OCI-LY7 (cell line): ENCODE measurements around the gene ADPGK. TPM values are rescaled to one million over a fixed set of nuclear protein-coding genes. Genes with fewer than 3 reads are reported as not detected.
"Not testable (repeated sequence)": the region's sequence is repeated elsewhere in the genome, so short reads cannot be mapped to it uniquely, and the experiment has no call there.

Experiments used
- BruUV-seq: library from RNA; stranded (reverse); fragments of 400-500 nt; replicated peaks from 2 replicates; lab custom pipeline; 2021; lab: Mats Ljungman, UMichigan
- CTCF ChIA-PET: fragments of 300-600 bp; sonication (Branson Sonifier 250); formaldehyde crosslinking; loops from one replicate; lab custom pipeline; 2022; ENCODE audit warnings: antibody characterized with exemption; ENCODE audit not compliant: unreplicated experiment; lab: Charles Lee
- POLR2A ChIA-PET: fragments of 300-600 bp; sonication (Branson Sonifier 250); formaldehyde crosslinking; loops from one replicate; lab custom pipeline; 2022; ENCODE audit warnings: antibody characterized with exemption; lab: Charles Lee
- DNase-seq: peaks from one replicate; pipeline ENCODE4 v3.0.0-alpha.2; 2015; ENCODE audit warnings: low spot score
- H2AFZ ChIP-seq: fragments of 200-600 bp; sonication (generic), shearing (Covaris generic); 2 replicates; pipeline ENCODE4 v1.6.1; 2014; ENCODE audit warnings: mild to moderate bottlenecking, antibody characterized with exemption, low read length, moderate library complexity
- H3K27ac ChIP-seq: fragments of 200-600 bp; sonication (generic); 2 replicates; pipeline ENCODE4 v1.5.1; 2014; ENCODE audit warnings: mixed run types, low read depth, mild to moderate bottlenecking, moderate library complexity, low read length, inconsistent platforms; ENCODE audit not compliant: poor library complexity, severe bottlenecking
- H3K36me3 ChIP-seq: fragments of 200-600 bp; sonication (generic); 2 replicates; pipeline ENCODE4 v1.6.1; 2014; ENCODE audit warnings: mild to moderate bottlenecking, antibody characterized with exemption, low read length, moderate library complexity, mixed read lengths; ENCODE audit not compliant: insufficient read depth
- H3K4me1 ChIP-seq: fragments of 200-600 bp; sonication (generic); 2 replicates; pipeline ENCODE4 v1.5.1; 2014; ENCODE audit warnings: mild to moderate bottlenecking, low read length; ENCODE audit not compliant: insufficient read depth, poor library complexity, severe bottlenecking
- H3K4me2 ChIP-seq: fragments of 200-600 bp; sonication (generic); 2 replicates; pipeline ENCODE4 v1.6.1; 2014; ENCODE audit warnings: mild to moderate bottlenecking, low read length
- H3K4me3 ChIP-seq: fragments of 200-600 bp; sonication (generic); 2 replicates; pipeline ENCODE4 v1.5.1; 2014; ENCODE audit warnings: mild to moderate bottlenecking, low read depth, low read length; ENCODE audit not compliant: poor library complexity, severe bottlenecking
- H3K79me2 ChIP-seq: fragments of 200-600 bp; sonication (generic); 2 replicates; pipeline ENCODE4 v1.6.1; 2016; ENCODE audit warnings: low read depth, mild to moderate bottlenecking, low read length, moderate library complexity, mixed read lengths; ENCODE audit not compliant: insufficient read depth
- H3K9me2 ChIP-seq: fragments of 200-600 bp; sonication (generic); 2 replicates; pipeline ENCODE4 v1.6.1; 2016; ENCODE audit warnings: mild to moderate bottlenecking, low read length, mixed read lengths; ENCODE audit not compliant: insufficient read depth
- H3K9me3 ChIP-seq: fragments of 200-600 bp; sonication (generic); 2 replicates; pipeline ENCODE4 v1.6.1; 2014; ENCODE audit warnings: mild to moderate bottlenecking, mixed run types, low read length, mixed read lengths
- H4K20me1 ChIP-seq: fragments of 200-600 bp; sonication (generic); 2 replicates; pipeline ENCODE4 v1.6.1; 2014; ENCODE audit warnings: mild to moderate bottlenecking, antibody characterized with exemption, low read length, moderate library complexity, mixed read lengths; ENCODE audit not compliant: insufficient read depth
- EZH2phosphoT487 ChIP-seq: fragments of 200-600 bp; sonication (generic); IDR thresholded peaks from 2 replicates; pipeline ENCODE4 v1.6.1; 2018; ENCODE audit warnings: low read depth, borderline replicate concordance, mild to moderate bottlenecking, mixed run types, antibody characterized with exemption, low read length, moderate library complexity, mixed read lengths
- intact Hi-C: fragments of 100-400 bp; cut with micrococcal nuclease; formaldehyde crosslinking; loops from one replicate; pipeline ENCODE4 v1.10.0; 2022; ENCODE audit not compliant: unreplicated experiment
- total RNA-seq, 2 experiments: library from RNA; depleted of rRNA in 1 of 2; stranded (reverse); fragments of >200 nt in 1 of 2; shearing (Covaris generic) in 1 of 2; gene quantifications; 2 replicates each; pipeline ENCODE4 v1.2.3, GENCODE V29; 2014 to 2022
- TF ChIP-seq, protein P1 (sequence below): fragments of 200-600 bp; sonication (generic); conservative IDR thresholded peaks from 2 replicates; pipeline ENCODE4 v1.5.1; 2014; ENCODE audit warnings: mild to moderate bottlenecking, antibody characterized with exemption, low read length, moderate library complexity, mixed read lengths

The ADPGK gene
- total RNA-seq, 2 experiments from 2014 or later: 74.9 to 86.8 TPM

- Histone ChIP-seq H3K36me3 (no peaks in the 10 kb centered on the region; the same call in 1 of the 2 replicates), H4K20me1 (no peaks in the 10 kb centered on the region), H3K4me3 (no peak overlapping the region), H3K4me1 (no peaks in the 10 kb centered on the region), H3K9me2 (no peaks in the 10 kb centered on the region), H3K27ac (no peak overlapping the region), H3K9me3 (no peaks in the 10 kb centered on the region), H3K4me2 (no peak overlapping the region), H2AFZ (no peak overlapping the region), H3K79me2 (no peaks in the 10 kb centered on the region)
- CTCF ChIA-PET: no interaction called here
- POLR2A ChIA-PET: no interaction called here
- intact Hi-C loops: loop anchor here (10.0 kb wide), 1 partner anchor 169 kb away; no protein-coding TSS in a partner anchor
- TF ChIP-seq, protein P1, sequence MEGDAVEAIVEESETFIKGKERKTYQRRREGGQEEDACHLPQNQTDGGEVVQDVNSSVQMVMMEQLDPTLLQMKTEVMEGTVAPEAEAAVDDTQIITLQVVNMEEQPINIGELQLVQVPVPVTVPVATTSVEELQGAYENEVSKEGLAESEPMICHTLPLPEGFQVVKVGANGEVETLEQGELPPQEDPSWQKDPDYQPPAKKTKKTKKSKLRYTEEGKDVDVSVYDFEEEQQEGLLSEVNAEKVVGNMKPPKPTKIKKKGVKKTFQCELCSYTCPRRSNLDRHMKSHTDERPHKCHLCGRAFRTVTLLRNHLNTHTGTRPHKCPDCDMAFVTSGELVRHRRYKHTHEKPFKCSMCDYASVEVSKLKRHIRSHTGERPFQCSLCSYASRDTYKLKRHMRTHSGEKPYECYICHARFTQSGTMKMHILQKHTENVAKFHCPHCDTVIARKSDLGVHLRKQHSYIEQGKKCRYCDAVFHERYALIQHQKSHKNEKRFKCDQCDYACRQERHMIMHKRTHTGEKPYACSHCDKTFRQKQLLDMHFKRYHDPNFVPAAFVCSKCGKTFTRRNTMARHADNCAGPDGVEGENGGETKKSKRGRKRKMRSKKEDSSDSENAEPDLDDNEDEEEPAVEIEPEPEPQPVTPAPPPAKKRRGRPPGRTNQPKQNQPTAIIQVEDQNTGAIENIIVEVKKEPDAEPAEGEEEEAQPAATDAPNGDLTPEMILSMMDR: no peak
- no peak for DNase-seq
- BruUV-seq: no TSS peak
These were observed 58.1 kb downstream of the ADPGK start for GRCh38 chr15:72725446-72725845.

DNA sequence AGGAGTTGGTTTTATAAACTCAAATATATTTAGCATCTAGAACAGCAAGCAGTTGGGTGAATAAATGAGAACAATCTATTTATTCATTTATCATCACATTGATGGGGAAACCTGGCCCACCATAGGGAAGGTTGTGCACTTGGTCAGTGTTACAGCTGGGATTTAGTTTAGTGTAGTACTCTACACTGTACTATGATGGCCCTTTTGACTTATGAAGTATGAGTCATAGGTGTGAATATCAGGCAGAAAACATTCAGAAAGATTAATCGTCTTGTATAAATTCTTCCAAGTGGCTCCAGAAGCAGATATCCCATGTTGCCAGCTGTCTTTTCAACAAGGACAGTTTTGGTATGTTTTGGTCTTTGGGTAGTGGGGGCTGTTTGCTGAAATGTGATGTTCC, 59.5 kb downstream of the ADPGK start:
- intact Hi-C loops: loop anchor here (5.0 to 10.0 kb wide), 3 partner anchors 58 to 358 kb away; partner anchors contain the start of gene ADPGK
- ChIA-PET POLR2A (interaction anchor here (1.0 to 1.1 kb wide), 2 partner anchors 10 to 14 kb away, joined by 4 to 5 read pairs; no protein-coding TSS in a partner anchor), CTCF (no interaction called here)
- no peaks in the 10 kb centered on the region; the same call in 1 of the 2 replicates for H3K36me3 ChIP-seq
- BruUV-seq: no TSS peak
- H3K4me2 ChIP-seq: no peak overlapping the region
- DNase-seq: no peak
- H2AFZ ChIP-seq: no peak overlapping the region
- no peak for TF ChIP-seq EZH2phosphoT487
- TF ChIP-seq, protein P1: no peak
- no peaks in the 10 kb centered on the region for H3K79me2 ChIP-seq
- H4K20me1 ChIP-seq: no peaks in the 10 kb centered on the region
- H3K4me1 ChIP-seq: no peaks in the 10 kb centered on the region
- H3K9me2 ChIP-seq: no peaks in the 10 kb centered on the region
- H3K4me3 ChIP-seq: no peak overlapping the region
- H3K27ac ChIP-seq: no peak overlapping the region
- H3K9me3 ChIP-seq: no peaks in the 10 kb centered on the region

GRCh38 chr15:72722071-72722696, 61.4 kb downstream of the ADPGK start:
- Histone ChIP-seq H3K4me2 (no peak overlapping the region), H3K4me1 (no peaks in the 10 kb centered on the region), H3K27ac (no peak overlapping the region), H4K20me1 (no peaks in the 10 kb centered on the region), H3K9me2 (no peaks in the 10 kb centered on the region), H3K79me2 (no peaks in the 10 kb centered on the region), H3K36me3 (no peaks in the 10 kb centered on the region; the same call in 1 of the 2 replicates), H3K9me3 (no peaks in the 10 kb centered on the region), H3K4me3 (no peak overlapping the region), H2AFZ (no peak overlapping the region)
- no peak for TF ChIP-seq EZH2phosphoT487
- TF ChIP-seq, protein P1: peak; percentile 96
- POLR2A ChIA-PET: interaction anchor here (0.6 to 1.3 kb wide), 4 partner anchors 29 to 364 kb away, joined by 3 to 4 read pairs (median 3); no protein-coding TSS in a partner anchor
- no TSS peak for BruUV-seq
- intact Hi-C loops: loop anchor here (5.0 to 10.0 kb wide), 3 partner anchors 60 to 360 kb away; partner anchors contain the start of gene ADPGK
- CTCF ChIA-PET: interaction anchor here (1.3 kb wide), 1 partner anchor 18 kb away, joined by 4 read pairs; no protein-coding TSS in a partner anchor
- DNase-seq: peak; percentile 69

GRCh38 chr15:72708551-72709303, 74.8 kb downstream of the ADPGK start:
- H3K4me3 ChIP-seq, H4K20me1 ChIP-seq, H3K27ac ChIP-seq, H3K9me2 ChIP-seq, H3K79me2 ChIP-seq, CTCF ChIA-PET, intact Hi-C loops, H3K4me2 ChIP-seq, H3K9me3 ChIP-seq, DNase-seq, H3K4me1 ChIP-seq, H2AFZ ChIP-seq, BruUV-seq: not testable (repeated sequence)
- POLR2A ChIA-PET: interaction anchor here (1.0 kb wide), 1 partner anchor 9 kb away, joined by 3 read pairs; no protein-coding TSS in a partner anchor
- peaks cover 15% of the 10 kb centered on the region; the same call in 1 of the 2 replicates for H3K36me3 ChIP-seq
